HepG2 (cell line): ENCODE results near the gene CNIH4. TPM values are rescaled to one million over a fixed set of nuclear protein-coding genes. Genes with fewer than 3 reads are reported as not detected.

Experiments
- ATAC-seq: fragments of 200-7000 bp; cut with Tn5 transposase; 3 replicates; pipeline ENCODE4 v1.9.1; 2020; ENCODE audit warnings: mild to moderate bottlenecking, moderate library complexity
- BruUV-seq: library from RNA; stranded (reverse); fragments of 400-500 nt; replicated peaks from 2 replicates; lab custom pipeline; 2021; lab: Mats Ljungman, UMichigan
- CTCF ChIA-PET: fragments of 300-600 bp; formaldehyde crosslinking; extraction: SDS; loops from one replicate; lab custom pipeline; 2021; ENCODE audit warnings: low total read pairs, inconsistent platforms, low intra/inter-chr PET ratio; lab: Yijun Ruan, JAX
- POLR2A ChIA-PET: fragments of 350-600 bp; sonication (Branson Sonifier 250); formaldehyde crosslinking; loops from one replicate; lab custom pipeline; 2020; ENCODE audit warnings: antibody characterized with exemption, inconsistent platforms; lab: Yijun Ruan, JAX
- DNase-seq: peaks from one replicate; pipeline ENCODE4 v3.0.0-alpha.2; 2015; ENCODE audit warnings: low spot score
- FAIRE-seq: peaks from 3 replicates; lab custom pipeline; 2011; peaks lifted over from hg19 to GRCh38; lab: Jason Lieb, UNC
- H2AFZ ChIP-seq: one replicate; pipeline ENCODE4 v1.6.1; 2011; ENCODE audit warnings: low read length, inconsistent platforms
- H3K27ac ChIP-seq: fragments of 300-600 bp; 3 replicates; pipeline ENCODE4 v1.8.0; 2011; ENCODE audit warnings: mixed run types, mild to moderate bottlenecking, mixed read lengths, low read length, inconsistent platforms; ENCODE audit not compliant: insufficient read depth; ENCODE audit errors: extremely low read length
- H3K27me3 ChIP-seq, 2 experiments: fragments of 200-600 bp in 1 of 2; 2 replicates in 1 of 2; 3 replicates in 1 of 2; pipeline versions ENCODE4 v1.6.0 to v1.8.0; 2011; ENCODE audit warnings: low read length in 2 of 2, mild to moderate bottlenecking in 2 of 2, moderate library complexity in 2 of 2, inconsistent platforms in 1 of 2; ENCODE audit not compliant: insufficient read depth in 2 of 2, control insufficient read depth in 1 of 2
- H3K36me3 ChIP-seq, 2 experiments: fragments of 200-600 bp in 1 of 2; replicated peaks in 1 of 2; 2 replicates in 1 of 2; 3 replicates in 1 of 2; pipeline versions ENCODE4 v1.5.1 to v1.8.0; 2011; ENCODE audit warnings: low read length in 2 of 2, inconsistent platforms in 1 of 2; ENCODE audit not compliant: insufficient read depth in 2 of 2, control insufficient read depth in 1 of 2
- H3K4me1 ChIP-seq: 2 replicates; pipeline ENCODE4 v1.5.1; 2012; ENCODE audit warnings: low read length, inconsistent platforms; ENCODE audit not compliant: insufficient read depth
- H3K4me2 ChIP-seq: 2 replicates; pipeline ENCODE4 v1.6.0; 2011; ENCODE audit warnings: low read depth, low read length, inconsistent platforms
- H3K4me3 ChIP-seq, 3 experiments: fragments of 200-600 bp in 1 of 3; sonication (generic), shearing (Covaris generic) in 1 of 3; replicated peaks in 1 of 3; 2 replicates each; pipeline ENCODE4 v1.5.1; 2011 to 2016; ENCODE audit warnings: low read length in 3 of 3, inconsistent platforms in 2 of 3, low read depth in 2 of 3, mild to moderate bottlenecking in 2 of 3, control low read depth in 1 of 3, mixed read lengths in 1 of 3; ENCODE audit not compliant: insufficient read depth in 1 of 3
- H3K79me2 ChIP-seq: one replicate; pipeline ENCODE4 v1.6.1; 2011; ENCODE audit warnings: low read length, inconsistent platforms; ENCODE audit not compliant: insufficient read depth
- H3K9ac ChIP-seq: 2 replicates; pipeline ENCODE4 v1.6.0; 2011; ENCODE audit warnings: mild to moderate bottlenecking, low read depth, low read length, inconsistent platforms; ENCODE audit not compliant: insufficient read depth
- H3K9me3 ChIP-seq: 2 replicates; pipeline ENCODE4 v1.5.1; 2012; ENCODE audit warnings: mild to moderate bottlenecking, low read length
- H4K20me1 ChIP-seq: 2 replicates; pipeline ENCODE4 v1.6.0; 2011; ENCODE audit warnings: inconsistent platforms, mild to moderate bottlenecking, low read length, moderate library complexity; ENCODE audit not compliant: insufficient read depth
- BCL3 ChIP-seq: sonication (generic); formaldehyde crosslinking; IDR thresholded peaks from 2 replicates; pipeline ENCODE4 v1.5.1; 2020; ENCODE audit warnings: mild to moderate bottlenecking, missing genetic modification reagents, moderate library complexity
- CREB3 ChIP-seq: sonication (generic); formaldehyde crosslinking; IDR thresholded peaks from 2 replicates; pipeline ENCODE4 v1.5.0; 2020; ENCODE audit warnings: missing genetic modification reagents
- E2F1 ChIP-seq: sonication (generic); formaldehyde crosslinking; IDR thresholded peaks from 2 replicates; pipeline ENCODE4 v1.5.0; 2020; ENCODE audit warnings: missing genetic modification reagents
- FOXJ3 ChIP-seq: sonication (generic); formaldehyde crosslinking; IDR thresholded peaks from 2 replicates; pipeline ENCODE4 v1.4.0; 2020; ENCODE audit warnings: missing genetic modification reagents, mild to moderate bottlenecking, borderline replicate concordance
- KDM5A ChIP-seq: fragments of 200-600 bp; sonication (generic); IDR thresholded peaks from 2 replicates; pipeline ENCODE4 v1.7.0; 2018; ENCODE audit warnings: antibody characterized with exemption, mild to moderate bottlenecking, low read length, borderline replicate concordance
- KDM5B ChIP-seq: sonication (generic); formaldehyde crosslinking; IDR thresholded peaks from 2 replicates; pipeline ENCODE4 v1.4.0; 2020; ENCODE audit warnings: missing genetic modification reagents, mild to moderate bottlenecking, borderline replicate concordance
- KLF9 ChIP-seq: IDR thresholded peaks from 2 replicates; pipeline ENCODE4 v1.6.1; 2016; ENCODE audit warnings: low read depth
- MLLT10 ChIP-seq: sonication (generic); formaldehyde crosslinking; IDR thresholded peaks from 2 replicates; pipeline ENCODE4 v1.4.0; 2020; ENCODE audit warnings: missing genetic modification reagents
- MTF2 ChIP-seq: sonication (generic); formaldehyde crosslinking; IDR thresholded peaks from 2 replicates; pipeline ENCODE4 v1.5.0; 2020; ENCODE audit warnings: missing genetic modification reagents, borderline replicate concordance
- NFYB ChIP-seq: sonication (generic); formaldehyde crosslinking; IDR thresholded peaks from 2 replicates; pipeline ENCODE4 v1.4.0; 2020; ENCODE audit warnings: missing genetic modification reagents
- SMAD1 ChIP-seq: sonication (generic); formaldehyde crosslinking; IDR thresholded peaks from 2 replicates; pipeline ENCODE4 v1.4.0; 2020; ENCODE audit warnings: missing genetic modification reagents, low read depth, mild to moderate bottlenecking, borderline replicate concordance
- TEAD3 ChIP-seq: optimal IDR thresholded peaks from 2 replicates; pipeline ENCODE3; 2016; ENCODE audit warnings: borderline replicate concordance
- ZBTB20 ChIP-seq: sonication (generic); formaldehyde crosslinking; IDR thresholded peaks from 2 replicates; pipeline ENCODE4 v1.8.1; 2023; ENCODE audit warnings: missing genetic modification reagents, low read depth, mild to moderate bottlenecking, borderline replicate concordance
- ZNF10 ChIP-seq: sonication (generic); formaldehyde crosslinking; IDR thresholded peaks from 2 replicates; pipeline ENCODE4 v1.4.0; 2020; ENCODE audit warnings: mild to moderate bottlenecking, low read depth, missing genetic modification reagents, borderline replicate concordance
- ZNF512 ChIP-seq: sonication (generic); formaldehyde crosslinking; IDR thresholded peaks from 2 replicates; pipeline ENCODE4 v1.4.0; 2020; ENCODE audit warnings: mild to moderate bottlenecking, missing genetic modification reagents
- ZSCAN12 ChIP-seq: sonication (generic); formaldehyde crosslinking; IDR thresholded peaks from 2 replicates; pipeline ENCODE4 v1.9.0; 2021; ENCODE audit warnings: mild to moderate bottlenecking, missing genetic modification reagents
- ZUFSP ChIP-seq: sonication (generic); formaldehyde crosslinking; IDR thresholded peaks from 2 replicates; pipeline ENCODE4 v1.9.0; 2021; ENCODE audit warnings: missing genetic modification reagents, mild to moderate bottlenecking, borderline replicate concordance
- WGBS: methylation state at CpG from one replicate; pipeline ENCODE4 v1.1.6; 2017; ENCODE audit warnings: low lambda C conversion rate; 5-methylcytosine and 5-hydroxymethylcytosine counted together
- in situ Hi-C: cut with HindIII; loops from 2 replicates; pipeline ENCODE4 v1.10.0; 2017; ENCODE audit warnings: low pct_unique_long_range_greater_than_20kb; ENCODE audit not compliant: extremely low pct_ligation_motif_present
- intact Hi-C: fragments of 100-400 bp; cut with micrococcal nuclease; formaldehyde crosslinking; loops from one replicate; pipeline ENCODE4 v1.10.0; 2022; ENCODE audit not compliant: unreplicated experiment
- polyA plus RNA-seq, 8 experiments: library from polyadenylated mRNA; depleted of rRNA in 3 of 8; stranded (reverse) in 7 of 8; unstranded in 1 of 8; fragments of >200 nt; fragmentation: Illumina TruSeq in 4 of 8; extraction: Trizol in 4 of 8; gene quantifications; 2 replicates each; pipeline versions ENCODE4 v1.2.1 to v1.2.3, GENCODE V29; 2011 to 2016; ENCODE audit warnings: low read depth in 4 of 8, missing spikeins in 1 of 8, mixed read lengths in 1 of 8; ENCODE audit not compliant: insufficient read depth in 1 of 8
- total RNA-seq, 5 experiments: library from RNA; depleted of rRNA; stranded (reverse); fragments of >200 nt; fragmentation: Illumina TruSeq; extraction: Trizol; gene quantifications; 2 replicates each; pipeline ENCODE4 v1.2.3, GENCODE V29; 2016; ENCODE audit warnings: low read depth in 1 of 5

The CNIH4 gene
- total and polyA plus RNA-seq, 2 of the 13 experiments (the other 11 are each of a cell fraction or from before 2014, with no cell fraction given), result 51.8 to 52.9 TPM

- Histone ChIP-seq H3K4me2 (no peak overlapping the region), H4K20me1 (no peaks in the 10 kb centered on the region), H3K9me3 (no peaks in the 10 kb centered on the region), H3K27ac (no peak overlapping the region), H3K4me3 (no peak overlapping the region), H3K27me3 (no peaks in the 10 kb centered on the region), H2AFZ (no peak overlapping the region), H3K4me1 (no peaks in the 10 kb centered on the region), H3K36me3 (peaks cover 16 to 81% of the 10 kb centered on the region in 2 experiments), H3K79me2 (no peaks in the 10 kb centered on the region), H3K9ac (no peak overlapping the region)
- 95% methylated on average over 4 of the region's 4 CpGs for WGBS
- intact Hi-C loops, result loop anchor here (10.0 kb wide), 1 partner anchor 62 kb away; no protein-coding TSS in a partner anchor
- BruUV-seq, result no TSS peak
- FAIRE-seq (no peak), ATAC-seq (no peak), DNase-seq (no peak)
- ChIA-PET POLR2A (no interaction called here), CTCF (no interaction called here)
- in situ Hi-C loops, result no loop called here
- TF ChIP-seq NFYB (CRISPR knock-in tag) (no peak), MLLT10 (CRISPR knock-in tag) (no peak), ZSCAN12 (CRISPR knock-in tag) (no peak), KDM5B (CRISPR knock-in tag) (no peak), ZUFSP (CRISPR knock-in tag) (no peak), KDM5A (no peak), ZNF512 (CRISPR knock-in tag) (no peak), TEAD3 (CRISPR knock-in tag) (no peak), E2F1 (no peak), KLF9 (no peak), CREB3 (CRISPR knock-in tag) (no peak), ZBTB20 (CRISPR knock-in tag) (no peak), SMAD1 (CRISPR knock-in tag) (no peak), ZNF10 (CRISPR knock-in tag) (no peak), BCL3 (CRISPR knock-in tag) (no peak), MTF2 (no peak), FOXJ3 (CRISPR knock-in tag) (no peak)
These were observed 36.0 kb downstream of the CNIH4 start for GRCh38 chr1:224392411-224393249.
